Coronary artery (tissue), 2 donors: Measurements from ENCODE around the gene GDPD5.

Source experiments
- DNase-seq: peaks from one replicate; pipeline ENCODE4 v3.0.0-alpha.2; 2017; ENCODE audit warnings: low spot score
- H3K27ac ChIP-seq, 2 donors: fragments of 200-600 bp; sonication (generic); one replicate each; pipeline ENCODE4 v1.5.1; 2016 to 2019
- H3K4me3 ChIP-seq: fragments of 200-600 bp; sonication (generic); 2 replicates; pipeline ENCODE4 v1.5.1; 2016; ENCODE audit warnings: mild to moderate bottlenecking, moderate library complexity
- TF ChIP-seq, protein P1 (sequence below): fragments of 200-600 bp; sonication (generic); IDR thresholded peaks from one replicate; pipeline ENCODE4 v1.5.1; 2019; ENCODE audit warnings: antibody characterized with exemption

Gene GDPD5

DNA sequence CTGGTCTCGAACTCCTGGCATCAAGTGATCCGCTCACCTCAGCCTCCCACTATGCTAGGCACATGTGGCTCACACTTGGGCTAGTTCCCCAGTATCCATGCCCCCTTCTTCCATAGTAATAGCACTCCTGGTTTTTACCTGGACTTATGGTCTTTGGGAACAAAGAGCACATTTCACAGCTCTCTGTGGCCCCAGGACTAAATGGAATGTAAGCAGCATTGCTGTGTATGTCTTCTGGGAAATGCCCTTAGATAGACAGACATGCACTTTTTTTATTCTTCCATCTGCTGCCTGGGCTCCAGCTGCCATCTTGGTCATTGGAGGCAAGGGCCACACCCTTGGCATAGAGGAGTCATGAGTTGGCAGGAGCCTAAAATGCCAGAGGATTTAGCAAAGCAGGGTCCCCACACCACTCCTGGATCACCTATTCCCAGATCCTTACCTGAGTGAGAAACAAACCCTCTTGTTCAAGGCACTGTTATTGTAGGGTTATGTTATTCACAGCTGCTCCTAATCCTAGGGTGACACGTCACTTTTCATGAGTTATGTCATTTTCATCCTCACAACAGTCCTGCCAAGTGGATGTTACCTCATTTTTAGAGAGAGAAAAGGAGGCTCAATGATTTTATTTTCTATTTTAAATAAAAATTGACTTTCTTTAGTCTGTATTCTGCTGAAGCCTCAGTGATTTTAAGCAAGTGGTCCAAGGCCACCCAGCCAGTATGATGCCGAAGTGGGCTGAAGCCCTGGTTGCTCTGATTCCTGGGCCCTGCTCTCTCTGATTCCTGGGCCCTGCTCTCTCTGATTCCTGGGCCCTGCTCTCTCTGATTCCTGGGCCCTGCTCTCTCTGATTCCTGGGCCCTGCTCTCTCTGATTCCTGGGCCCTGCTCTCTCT is 15.7 kb upstream of the GDPD5 start:
- DNase-seq, result no peak
- Histone ChIP-seq H3K4me3 (no peak overlapping the region), H3K27ac (no peak overlapping the region)
- TF ChIP-seq, protein P1, sequence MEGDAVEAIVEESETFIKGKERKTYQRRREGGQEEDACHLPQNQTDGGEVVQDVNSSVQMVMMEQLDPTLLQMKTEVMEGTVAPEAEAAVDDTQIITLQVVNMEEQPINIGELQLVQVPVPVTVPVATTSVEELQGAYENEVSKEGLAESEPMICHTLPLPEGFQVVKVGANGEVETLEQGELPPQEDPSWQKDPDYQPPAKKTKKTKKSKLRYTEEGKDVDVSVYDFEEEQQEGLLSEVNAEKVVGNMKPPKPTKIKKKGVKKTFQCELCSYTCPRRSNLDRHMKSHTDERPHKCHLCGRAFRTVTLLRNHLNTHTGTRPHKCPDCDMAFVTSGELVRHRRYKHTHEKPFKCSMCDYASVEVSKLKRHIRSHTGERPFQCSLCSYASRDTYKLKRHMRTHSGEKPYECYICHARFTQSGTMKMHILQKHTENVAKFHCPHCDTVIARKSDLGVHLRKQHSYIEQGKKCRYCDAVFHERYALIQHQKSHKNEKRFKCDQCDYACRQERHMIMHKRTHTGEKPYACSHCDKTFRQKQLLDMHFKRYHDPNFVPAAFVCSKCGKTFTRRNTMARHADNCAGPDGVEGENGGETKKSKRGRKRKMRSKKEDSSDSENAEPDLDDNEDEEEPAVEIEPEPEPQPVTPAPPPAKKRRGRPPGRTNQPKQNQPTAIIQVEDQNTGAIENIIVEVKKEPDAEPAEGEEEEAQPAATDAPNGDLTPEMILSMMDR, result no peak

DNA sequence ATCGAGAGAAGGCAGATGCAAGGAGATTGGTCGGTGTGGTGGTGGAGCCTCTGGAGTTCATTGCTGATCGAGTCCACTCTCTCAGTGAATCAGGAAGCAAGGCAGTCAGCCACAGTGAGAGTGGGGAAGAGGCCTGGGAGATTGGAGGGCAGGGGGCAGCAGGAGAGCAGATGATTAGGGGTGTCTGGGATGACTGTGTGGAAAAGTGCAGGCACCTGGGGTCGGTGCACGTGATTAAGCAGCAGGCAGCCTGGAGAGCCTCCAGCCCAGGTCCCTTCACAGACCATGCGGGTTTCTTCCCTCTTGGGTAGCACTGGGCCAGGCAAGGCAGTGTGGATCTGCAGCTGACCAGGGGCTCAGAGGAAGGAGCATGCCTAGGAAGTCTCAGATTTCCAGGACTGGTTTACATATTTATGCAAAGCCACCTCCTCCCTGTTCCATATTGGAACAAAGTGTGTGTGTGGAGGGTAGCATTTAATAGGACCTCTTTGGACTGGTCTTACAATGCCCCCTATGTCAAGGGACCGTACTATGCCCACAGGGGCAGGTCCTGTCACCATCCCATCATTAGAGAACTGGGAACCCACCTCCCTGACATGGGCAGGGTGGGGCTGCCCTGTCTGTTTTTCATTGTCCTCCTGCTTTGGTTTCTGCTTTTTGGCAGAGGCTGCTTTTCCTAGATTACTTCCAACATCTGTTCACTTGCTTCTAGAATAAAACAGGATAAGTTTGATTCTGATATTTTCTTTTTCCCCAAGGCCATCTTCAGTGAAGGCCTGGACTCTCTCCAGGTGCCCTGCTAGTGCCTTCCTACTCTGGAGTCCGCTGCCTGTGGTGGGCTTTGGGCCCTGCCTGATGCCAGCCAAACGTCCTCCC is 14.0 kb upstream of the GDPD5 start:
- DNase-seq, result no peak
- Histone ChIP-seq H3K27ac (no peak overlapping the region), H3K4me3 (no peak overlapping the region)
- TF ChIP-seq, protein P1, result no peak

DNA sequence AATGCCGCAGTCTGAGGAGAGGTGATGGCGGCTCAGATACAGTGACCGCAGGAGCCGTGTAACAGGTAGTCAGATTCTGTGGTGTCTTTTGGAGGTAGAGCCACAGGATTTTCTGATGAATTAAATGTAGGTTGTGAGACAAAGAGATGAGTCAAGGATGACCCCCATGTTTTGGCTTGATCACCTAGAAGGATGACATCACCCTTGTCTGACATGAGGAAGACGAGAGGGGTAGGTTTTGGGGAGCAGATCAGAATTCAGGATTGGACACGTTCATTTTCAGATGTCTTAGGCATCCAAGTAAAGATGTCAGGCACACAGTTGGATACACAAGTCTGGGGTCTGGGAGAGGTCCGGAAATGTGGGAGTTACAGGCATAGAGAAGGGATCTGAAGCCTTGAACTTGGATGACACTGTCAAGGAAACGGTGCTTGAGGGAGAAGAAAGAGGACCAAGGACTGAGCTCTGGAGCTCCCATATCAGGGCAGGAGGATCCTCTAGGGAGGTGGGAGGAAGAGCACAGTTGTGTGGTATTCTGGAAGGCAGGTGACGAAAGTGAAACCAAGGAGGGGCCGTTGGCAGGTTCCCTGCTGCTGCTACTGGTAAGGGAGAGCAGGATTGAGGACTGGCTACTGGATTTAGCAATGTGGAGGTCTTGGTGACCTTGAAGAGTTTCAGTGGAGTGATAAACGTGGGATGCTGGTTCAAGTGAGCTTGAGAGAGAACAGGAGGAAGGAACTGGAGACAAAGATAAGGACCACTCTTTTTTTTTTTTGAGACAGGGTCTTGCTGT is 12.6 kb upstream of the GDPD5 start:
- TF ChIP-seq, protein P1, result no peak
- H3K4me3 ChIP-seq, result no peak overlapping the region
- no peak overlapping the region for H3K27ac ChIP-seq
- no peak for DNase-seq

DNA sequence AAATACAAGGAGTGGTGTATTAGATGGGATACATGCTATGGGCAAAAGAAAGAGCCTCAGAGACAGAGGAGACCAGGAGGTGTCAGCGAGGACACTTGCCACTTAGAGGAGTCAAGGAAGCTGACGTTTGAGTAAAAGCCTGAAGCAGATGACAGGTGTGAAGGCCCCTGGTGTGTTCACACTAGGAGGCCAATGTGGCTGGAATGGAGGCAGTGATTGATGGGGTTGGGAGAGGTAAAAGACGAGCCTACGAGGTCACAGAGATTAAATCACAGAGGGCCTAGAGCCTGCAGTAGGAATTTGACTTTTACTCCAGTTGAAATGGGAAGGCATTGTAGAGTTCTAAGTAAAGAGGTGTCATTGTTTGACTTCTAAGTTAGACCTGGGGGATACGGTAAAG is 12.0 kb upstream of the GDPD5 start:
- TF ChIP-seq, protein P1, result no peak
- no peak for DNase-seq

DNA sequence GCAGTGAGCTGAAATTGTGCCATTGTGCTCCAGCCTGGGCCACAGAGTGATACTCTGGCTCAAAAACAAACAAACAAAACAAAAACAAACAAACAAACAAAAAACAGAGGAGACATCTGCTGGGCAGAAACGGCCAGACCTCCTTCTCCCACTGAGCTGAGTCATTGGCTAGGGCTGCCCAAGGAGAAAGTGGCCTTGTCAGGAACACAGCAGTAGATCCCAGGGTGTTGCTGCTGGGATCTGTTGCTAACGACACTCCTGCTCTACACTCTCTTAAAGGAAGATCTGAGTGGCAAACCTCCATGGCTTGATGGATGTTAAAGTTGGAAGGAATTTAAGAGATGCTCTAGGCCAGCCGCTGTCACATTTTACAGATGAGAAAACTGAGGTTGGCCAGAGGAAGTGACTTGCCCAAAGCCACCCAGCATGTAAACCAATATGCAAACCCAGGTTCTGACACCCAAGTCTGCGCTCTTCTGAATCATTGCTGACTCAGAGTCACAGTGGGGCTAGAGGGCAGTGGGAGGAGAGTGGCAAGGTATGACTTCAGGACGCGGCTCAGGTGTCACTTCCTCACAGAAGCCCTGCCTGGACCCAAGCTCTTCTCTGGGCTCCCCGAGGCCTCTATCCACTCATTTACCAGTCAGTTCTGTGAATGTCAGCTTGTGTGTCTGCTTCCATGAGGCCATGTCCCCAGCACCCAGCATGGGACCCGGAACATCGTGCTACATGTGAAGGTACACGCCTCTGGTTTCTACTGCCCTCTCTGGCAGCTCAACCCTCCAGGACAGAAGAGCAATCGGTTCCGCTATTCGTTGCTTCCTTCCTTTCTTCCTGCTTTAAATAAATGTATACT is 11.3 kb upstream of the GDPD5 start:
- no peak for DNase-seq
- TF ChIP-seq, protein P1, result no peak
- H3K27ac ChIP-seq, result no peak overlapping the region
- no peak overlapping the region for H3K4me3 ChIP-seq

More for the DNA sequence above, 12.0 kb upstream of the GDPD5 start:
- Histone ChIP-seq H3K4me3 (no peak overlapping the region), H3K27ac (no peak overlapping the region)

DNA sequence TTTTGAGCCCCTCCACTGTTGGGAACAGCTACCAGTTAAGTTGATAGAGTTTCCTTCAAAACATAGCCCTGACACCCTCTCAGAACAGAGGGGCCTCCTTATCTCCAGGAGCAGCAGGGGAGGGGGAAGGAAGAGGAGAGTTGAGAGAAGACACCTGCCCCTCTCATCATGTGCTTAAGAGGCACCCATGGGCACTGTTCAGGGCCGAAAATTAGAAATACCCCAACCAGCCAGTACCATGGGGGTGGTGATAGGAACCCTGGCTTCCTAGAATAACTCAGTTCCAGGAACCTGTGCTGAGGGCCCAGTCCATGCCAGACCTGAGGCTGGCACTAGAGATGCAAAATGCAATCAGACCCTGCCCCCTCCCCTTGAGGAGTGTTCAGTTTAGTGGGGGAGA is 9.3 kb upstream of the GDPD5 start:
- TF ChIP-seq, protein P1, result no peak
- DNase-seq, result no peak
- no peak overlapping the region for H3K27ac ChIP-seq
- no peak overlapping the region for H3K4me3 ChIP-seq
